Ishikawa (cell line): ENCODE results near the gene PTRHD1.

Experiments used
- CEBPB ChIP-seq: IDR thresholded peaks from 2 replicates; pipeline ENCODE4 v1.6.1; 2012
- CREB1 ChIP-seq: IDR thresholded peaks from 2 replicates; pipeline ENCODE4 v1.6.1; 2012; ENCODE audit warnings: low read depth
- EGR1 ChIP-seq: IDR thresholded peaks from 2 replicates; pipeline ENCODE4 v1.6.1; 2012
- EP300 ChIP-seq: IDR thresholded peaks from 2 replicates; pipeline ENCODE4 v1.6.1; 2012; ENCODE audit warnings: borderline replicate concordance
- FOXM1 ChIP-seq: IDR thresholded peaks from 2 replicates; pipeline ENCODE4 v1.6.1; 2012; ENCODE audit warnings: low read depth, borderline replicate concordance
- NFIC ChIP-seq: IDR thresholded peaks from 2 replicates; pipeline ENCODE4 v1.6.1; 2012
- RAD21 ChIP-seq: IDR thresholded peaks from 2 replicates; pipeline ENCODE4 v1.6.1; 2012; ENCODE audit warnings: low read depth
- TAF1 ChIP-seq: IDR thresholded peaks from 2 replicates; pipeline ENCODE4 v1.6.1; 2012; ENCODE audit warnings: low read depth, mild to moderate bottlenecking
- TCF12 ChIP-seq: IDR thresholded peaks from 2 replicates; pipeline ENCODE4 v1.6.1; 2012; ENCODE audit warnings: low read depth
- TEAD4 ChIP-seq: IDR thresholded peaks from 2 replicates; pipeline ENCODE4 v1.6.1; 2012
- YY1 ChIP-seq: IDR thresholded peaks from 2 replicates; pipeline ENCODE4 v1.6.1; 2012; ENCODE audit warnings: low read depth
- ZBTB7A ChIP-seq: IDR thresholded peaks from 2 replicates; pipeline ENCODE4 v1.6.1; 2012; ENCODE audit warnings: low read depth
- TF ChIP-seq, protein P1 (sequence below): IDR thresholded peaks from 2 replicates; pipeline ENCODE4 v1.6.1; 2012
- TF ChIP-seq, protein P2 (sequence below): IDR thresholded peaks from 2 replicates; pipeline ENCODE4 v1.6.1; 2012; ENCODE audit warnings: low read depth, mild to moderate bottlenecking
- TF ChIP-seq, protein P3 (sequence below): IDR thresholded peaks from 2 replicates; pipeline ENCODE4 v1.6.1; 2012

PTRHD1 gene

DNA sequence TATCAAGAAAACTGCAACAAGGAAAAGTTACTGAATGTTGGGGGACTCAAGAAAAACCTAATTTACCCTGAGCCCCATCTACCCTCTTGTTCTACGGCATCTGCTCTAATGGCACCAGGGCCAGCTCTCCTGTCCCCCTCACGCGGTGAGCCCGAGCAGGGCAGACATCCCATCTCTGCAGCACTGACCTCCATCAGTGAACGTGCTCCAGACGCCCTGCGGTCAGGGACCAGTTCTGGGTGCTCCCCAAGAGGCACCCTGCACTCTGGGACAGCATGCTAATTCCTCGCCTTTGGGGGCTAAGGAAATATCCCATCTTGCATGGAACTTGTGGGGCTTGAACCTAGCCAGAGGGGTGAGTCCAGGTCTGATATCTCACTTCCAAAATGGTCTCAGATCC is 43.0 kb upstream of the PTRHD1 start:
- TF ChIP-seq TCF12 (no peak), ZBTB7A (no peak), TEAD4 (no peak), CEBPB (no peak), NFIC (no peak), RAD21 (no peak)

DNA sequence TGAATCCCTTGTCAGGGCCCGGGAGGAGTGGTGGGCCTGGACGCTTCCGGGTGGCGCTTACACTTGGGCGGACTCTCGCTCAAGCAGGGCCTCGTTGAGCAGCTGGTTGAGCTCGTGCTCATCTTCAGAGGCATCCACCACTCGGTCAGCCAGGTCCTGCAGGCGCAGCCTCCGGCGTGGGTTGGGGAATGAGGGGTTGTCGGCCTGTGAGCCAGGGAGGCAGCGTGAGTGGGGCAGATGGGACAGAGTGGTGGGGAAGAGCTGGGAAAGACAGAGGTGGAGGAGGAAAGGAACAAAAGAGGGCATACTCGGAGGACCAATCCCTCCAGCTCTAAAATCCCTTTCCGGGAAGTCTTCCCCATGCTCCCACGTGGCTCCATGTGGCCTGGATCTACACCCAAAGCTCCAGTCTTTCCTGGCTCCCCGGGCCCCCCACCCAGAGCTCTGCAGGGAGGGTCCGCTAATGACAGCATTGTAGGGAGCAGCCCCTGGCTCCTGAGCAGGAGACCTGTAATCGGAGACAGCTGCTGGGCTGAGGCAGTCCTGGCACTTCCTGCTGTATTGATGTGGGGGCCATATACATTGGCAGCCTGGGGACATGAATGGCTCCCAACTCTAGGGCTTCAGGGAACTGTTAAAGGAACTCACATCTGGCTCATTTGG is 41.7 kb upstream of the PTRHD1 start:
- TF ChIP-seq NFIC (no peak), TAF1 (no peak), RAD21 (no peak), EGR1 (no peak), FOXM1 (no peak), ZBTB7A (no peak), CEBPB (no peak), CREB1 (no peak), TEAD4 (no peak), TCF12 (no peak), YY1 (no peak), EP300 (no peak)
- TF ChIP-seq, protein P1, sequence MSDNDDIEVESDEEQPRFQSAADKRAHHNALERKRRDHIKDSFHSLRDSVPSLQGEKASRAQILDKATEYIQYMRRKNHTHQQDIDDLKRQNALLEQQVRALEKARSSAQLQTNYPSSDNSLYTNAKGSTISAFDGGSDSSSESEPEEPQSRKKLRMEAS = no peak
- TF ChIP-seq, protein P2, sequence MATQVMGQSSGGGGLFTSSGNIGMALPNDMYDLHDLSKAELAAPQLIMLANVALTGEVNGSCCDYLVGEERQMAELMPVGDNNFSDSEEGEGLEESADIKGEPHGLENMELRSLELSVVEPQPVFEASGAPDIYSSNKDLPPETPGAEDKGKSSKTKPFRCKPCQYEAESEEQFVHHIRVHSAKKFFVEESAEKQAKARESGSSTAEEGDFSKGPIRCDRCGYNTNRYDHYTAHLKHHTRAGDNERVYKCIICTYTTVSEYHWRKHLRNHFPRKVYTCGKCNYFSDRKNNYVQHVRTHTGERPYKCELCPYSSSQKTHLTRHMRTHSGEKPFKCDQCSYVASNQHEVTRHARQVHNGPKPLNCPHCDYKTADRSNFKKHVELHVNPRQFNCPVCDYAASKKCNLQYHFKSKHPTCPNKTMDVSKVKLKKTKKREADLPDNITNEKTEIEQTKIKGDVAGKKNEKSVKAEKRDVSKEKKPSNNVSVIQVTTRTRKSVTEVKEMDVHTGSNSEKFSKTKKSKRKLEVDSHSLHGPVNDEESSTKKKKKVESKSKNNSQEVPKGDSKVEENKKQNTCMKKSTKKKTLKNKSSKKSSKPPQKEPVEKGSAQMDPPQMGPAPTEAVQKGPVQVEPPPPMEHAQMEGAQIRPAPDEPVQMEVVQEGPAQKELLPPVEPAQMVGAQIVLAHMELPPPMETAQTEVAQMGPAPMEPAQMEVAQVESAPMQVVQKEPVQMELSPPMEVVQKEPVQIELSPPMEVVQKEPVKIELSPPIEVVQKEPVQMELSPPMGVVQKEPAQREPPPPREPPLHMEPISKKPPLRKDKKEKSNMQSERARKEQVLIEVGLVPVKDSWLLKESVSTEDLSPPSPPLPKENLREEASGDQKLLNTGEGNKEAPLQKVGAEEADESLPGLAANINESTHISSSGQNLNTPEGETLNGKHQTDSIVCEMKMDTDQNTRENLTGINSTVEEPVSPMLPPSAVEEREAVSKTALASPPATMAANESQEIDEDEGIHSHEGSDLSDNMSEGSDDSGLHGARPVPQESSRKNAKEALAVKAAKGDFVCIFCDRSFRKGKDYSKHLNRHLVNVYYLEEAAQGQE = no peak
- TF ChIP-seq, protein P3, sequence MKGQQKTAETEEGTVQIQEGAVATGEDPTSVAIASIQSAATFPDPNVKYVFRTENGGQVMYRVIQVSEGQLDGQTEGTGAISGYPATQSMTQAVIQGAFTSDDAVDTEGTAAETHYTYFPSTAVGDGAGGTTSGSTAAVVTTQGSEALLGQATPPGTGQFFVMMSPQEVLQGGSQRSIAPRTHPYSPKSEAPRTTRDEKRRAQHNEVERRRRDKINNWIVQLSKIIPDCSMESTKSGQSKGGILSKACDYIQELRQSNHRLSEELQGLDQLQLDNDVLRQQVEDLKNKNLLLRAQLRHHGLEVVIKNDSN = no peak

DNA sequence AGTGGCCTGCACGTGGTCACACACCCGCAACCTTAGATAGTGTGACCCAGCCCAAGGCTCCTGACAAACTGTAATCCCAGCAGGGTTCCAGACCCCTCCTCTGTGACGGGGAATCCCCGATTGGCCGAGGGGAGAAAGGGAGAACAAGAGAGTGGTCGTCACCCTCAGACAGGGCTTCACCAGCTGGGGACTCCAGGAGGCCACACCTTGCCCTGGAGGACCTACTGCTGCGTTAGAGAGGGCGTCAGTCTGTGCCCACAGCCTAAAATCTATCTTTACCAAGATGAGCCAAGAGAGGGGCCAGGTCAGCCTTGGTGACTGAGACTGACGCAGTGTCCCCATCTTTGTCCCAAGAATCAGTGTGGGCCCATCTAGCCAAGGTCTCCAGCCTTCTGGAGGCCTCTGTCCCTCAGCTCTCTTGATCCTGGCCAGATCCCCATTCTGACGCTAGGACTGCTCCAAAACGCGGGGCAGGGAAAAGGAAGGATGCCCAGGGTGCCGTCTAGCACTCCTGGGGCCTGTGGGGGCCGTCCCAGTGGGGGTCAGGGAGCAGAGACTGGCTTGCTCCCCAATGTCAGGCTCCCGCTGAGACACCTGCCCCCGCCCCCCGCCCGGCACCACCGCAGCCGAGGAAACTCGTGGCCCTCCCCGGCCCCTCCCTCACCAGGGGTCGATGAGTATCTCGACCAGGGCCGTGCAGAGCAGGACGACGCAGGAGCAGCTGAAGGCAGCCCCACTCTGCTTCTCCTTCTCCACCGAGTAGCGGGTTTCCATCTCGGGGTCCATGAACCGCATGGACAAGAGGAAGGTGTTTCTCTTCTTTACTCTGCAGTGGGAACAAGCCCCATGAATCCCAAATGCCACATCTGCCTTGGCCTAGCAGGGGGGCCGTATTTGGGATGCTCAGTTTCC is 40.9 kb upstream of the PTRHD1 start:
- TF ChIP-seq ZBTB7A (no peak), EP300 (no peak), TEAD4 (no peak), YY1 (no peak), EGR1 (no peak)

DNA sequence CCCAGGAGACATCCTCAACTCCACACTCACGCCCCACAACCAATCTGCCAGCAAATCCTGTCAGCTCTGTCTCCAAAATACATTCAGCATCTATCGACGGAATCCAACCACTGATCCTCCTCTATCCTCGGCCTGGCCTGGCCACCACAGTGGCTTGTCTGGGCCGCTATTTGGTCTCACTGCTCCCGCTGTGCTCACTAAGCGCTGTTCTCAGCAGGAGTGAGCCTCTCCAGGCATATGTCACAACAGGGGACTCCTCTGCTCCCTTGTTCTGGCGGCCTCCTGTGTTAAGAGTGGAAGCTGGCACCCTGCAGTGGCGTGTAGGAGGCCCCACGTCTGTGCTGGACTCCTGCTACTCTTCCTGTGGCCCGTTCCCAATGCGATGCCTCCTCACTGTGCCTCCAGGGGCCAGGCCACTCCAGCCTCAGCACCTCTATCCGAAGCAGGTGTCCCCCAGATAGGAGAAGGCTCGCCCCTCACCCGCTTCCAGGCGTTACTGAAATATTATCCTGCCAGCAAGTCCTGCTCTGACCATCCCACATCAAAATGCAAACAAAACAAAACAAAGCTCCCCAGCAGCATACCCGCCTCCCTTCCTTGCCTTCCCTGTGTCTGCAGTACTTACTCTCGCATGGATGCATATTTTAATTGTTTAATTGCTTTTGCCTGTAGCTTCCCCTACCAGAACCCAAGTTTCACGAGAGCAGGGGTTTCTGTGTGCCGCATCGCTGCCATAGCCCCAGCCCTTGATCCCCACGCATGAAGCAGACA is 39.9 kb upstream of the PTRHD1 start:
- TF ChIP-seq TCF12 (peak; percentile 96), ZBTB7A (no peak), NFIC (peak; percentile 87), CREB1 (no peak), EP300 (peak; percentile 90), RAD21 (peak; percentile 21; the same call in 1 of the 2 replicates), TAF1 (no peak), YY1 (no peak), CEBPB (peak; percentile 71), EGR1 (peak; percentile 21; the same call in 1 of the 2 replicates), TEAD4 (peak; percentile 81), FOXM1 (0 out of 2 replicates have a peak, but pooled peaks have one; percentile 64)
- TF ChIP-seq, protein P2 = no peak
- TF ChIP-seq, protein P1 = peak; percentile 54
- TF ChIP-seq, protein P3 = no peak

DNA sequence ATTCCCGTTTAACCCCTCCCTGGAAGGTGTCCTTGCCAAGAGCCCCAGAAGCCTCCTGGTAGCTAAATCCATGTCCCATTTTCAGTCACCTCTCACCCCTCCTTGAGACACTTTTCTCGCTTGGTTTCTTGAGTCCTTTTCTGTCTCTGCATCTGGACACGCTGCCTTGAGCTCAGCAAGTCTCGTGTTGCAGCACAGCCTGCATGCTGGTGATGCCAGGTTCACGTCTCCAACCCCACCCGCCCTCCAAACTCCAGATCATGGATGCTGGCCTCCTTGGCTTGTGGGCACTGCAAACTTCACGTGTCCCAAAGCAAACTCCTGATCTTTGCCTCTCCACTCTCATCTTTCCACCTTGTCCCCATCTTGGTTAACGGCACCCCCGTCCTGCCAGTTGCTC is 39.3 kb upstream of the PTRHD1 start:
- 0 out of 2 replicates have a peak, but pooled peaks have one; percentile 10 for TF ChIP-seq YY1
- TF ChIP-seq TCF12 = no peak
- TF ChIP-seq, protein P1 = peak; percentile 45; the same call in 1 of the 2 replicates
- 0 out of 2 replicates have a peak, but pooled peaks have one; percentile 7 for TF ChIP-seq ZBTB7A
- peak; percentile 18; the same call in 1 of the 2 replicates for TF ChIP-seq TAF1
- TF ChIP-seq, protein P3 = no peak
